ENCODE data around the gene HOPX.
"Not testable (repeated sequence)": the region's sequence is repeated elsewhere in the genome, so short reads cannot be mapped to it uniquely, and the experiment has no call there.

Gene HOPX

DNA sequence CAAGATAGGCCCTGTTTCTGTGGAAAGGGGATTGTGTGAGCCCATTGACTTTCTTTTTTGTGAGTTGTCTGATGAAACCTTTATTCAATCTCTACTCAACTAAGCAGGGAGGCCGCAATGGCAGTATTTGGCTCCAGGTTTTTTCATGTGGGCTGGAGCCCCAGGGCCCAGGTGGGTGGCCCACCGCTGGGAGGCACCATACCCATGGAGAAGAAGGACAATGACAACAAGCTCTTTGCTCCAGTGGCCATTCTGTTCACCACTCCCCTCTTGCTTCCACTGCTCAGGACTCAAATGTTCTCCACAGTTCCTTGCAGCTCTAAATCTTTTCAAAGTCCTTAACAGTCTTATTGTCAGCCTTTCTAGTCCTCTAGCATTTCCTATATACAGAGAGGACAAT lies 54.1 kb downstream of the HOPX start:
- no peak for DNase-seq (ENCODE audit: low spot score)

- no peak for DNase-seq (ENCODE audit: low spot score)
These were observed 54.7 kb downstream of the HOPX start for GRCh38 chr4:56626420-56626819.

GRCh38 chr4:56622176-56622575 lies 58.9 kb downstream of the HOPX start:
- no peak for DNase-seq (ENCODE audit: low spot score)

GRCh38 chr4:56619816-56620215 lies 61.3 kb downstream of the HOPX start:
- no peak for DNase-seq (ENCODE audit: low spot score)

- no peak for DNase-seq (ENCODE audit: low spot score)
These were observed 61.9 kb downstream of the HOPX start for GRCh38 chr4:56619160-56619559.

GRCh38 chr4:56618734-56619133 lies 62.4 kb downstream of the HOPX start:
- DNase-seq (ENCODE audit: low spot score): no peak

GRCh38 chr4:56613101-56613862 lies 67.8 kb downstream of the HOPX start:
- no peak for DNase-seq (ENCODE audit: low spot score)

DNA sequence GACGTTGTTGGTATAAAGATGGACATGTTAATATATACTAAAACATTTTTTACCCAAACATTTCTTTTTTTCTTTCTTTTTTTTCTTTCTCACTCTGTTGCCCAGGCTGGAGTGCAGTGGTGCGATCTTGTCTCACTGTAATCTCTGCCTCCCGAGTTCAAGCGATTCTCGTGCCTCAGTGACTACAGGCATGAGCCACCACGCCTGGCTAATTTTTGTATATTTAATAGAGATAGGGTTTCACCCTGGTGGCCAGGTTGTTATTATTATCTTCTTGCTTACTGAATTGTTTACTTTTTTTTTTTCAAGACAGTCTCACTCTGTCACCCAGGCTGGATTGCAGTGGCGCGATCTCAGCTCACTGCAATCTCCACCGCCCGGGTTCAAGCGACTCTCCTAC lies 68.8 kb downstream of the HOPX start:
- no peak for DNase-seq (ENCODE audit: low spot score)

DNA sequence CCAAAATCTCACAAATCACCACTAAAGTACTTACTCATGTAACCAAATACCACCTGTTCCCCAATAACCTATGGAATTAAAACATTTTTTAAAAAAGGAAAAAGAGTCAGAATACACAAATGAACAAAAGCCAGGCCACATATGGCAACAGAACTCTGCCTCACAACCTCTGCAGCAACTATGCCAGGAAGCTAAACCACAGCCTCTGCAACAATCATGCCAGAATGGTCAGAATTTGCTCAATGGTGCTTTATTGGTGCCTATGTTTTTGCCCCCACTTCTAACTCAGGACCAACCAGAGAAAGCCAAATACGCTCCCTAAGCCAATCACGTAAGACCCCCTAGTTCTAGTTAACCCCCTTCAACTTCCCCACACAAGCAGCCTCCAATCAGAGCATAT lies 69.6 kb downstream of the HOPX start:
- no peak for DNase-seq (ENCODE audit: low spot score)

DNA sequence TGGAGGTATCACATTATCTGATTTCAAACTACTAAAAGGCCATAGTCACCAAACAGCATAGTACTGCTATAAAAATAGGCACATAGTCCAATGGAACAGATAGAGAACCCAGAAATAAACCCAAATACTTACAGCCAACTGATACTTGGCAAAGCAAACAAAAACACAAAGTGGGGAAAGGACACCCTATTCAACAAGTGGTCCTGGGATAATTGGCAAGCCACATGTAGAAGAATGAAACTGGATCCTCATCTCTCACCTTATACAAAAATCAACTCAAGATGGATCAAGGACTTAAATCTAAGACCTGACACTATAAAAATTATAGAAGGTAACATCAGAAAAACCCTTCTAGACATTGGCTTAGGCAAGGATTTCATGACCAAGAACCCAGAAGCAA lies 70.9 kb downstream of the HOPX start:
- not testable (repeated sequence) for DNase-seq (ENCODE audit: low spot score)

DNA sequence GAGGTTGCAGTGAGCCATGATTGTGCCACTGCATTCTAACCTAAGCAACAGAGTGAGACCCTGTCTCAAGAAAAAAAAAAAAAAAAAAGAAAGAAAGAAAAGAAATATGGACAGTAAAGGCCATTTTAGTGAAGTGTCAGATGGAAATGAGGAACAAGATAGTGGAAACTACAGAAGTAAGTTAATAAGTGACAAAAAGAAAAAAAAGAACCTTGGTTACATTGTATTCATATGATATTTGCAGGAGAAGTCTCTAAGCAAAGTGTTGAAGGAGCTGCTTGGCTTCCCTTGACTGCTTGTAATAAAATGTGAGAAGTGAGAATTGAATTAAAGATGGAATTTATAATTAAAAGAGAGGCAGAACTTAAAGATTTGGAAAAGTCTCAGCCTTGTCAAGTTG lies 73.2 kb downstream of the HOPX start:
- DNase-seq (ENCODE audit: low spot score): no peak

DNA sequence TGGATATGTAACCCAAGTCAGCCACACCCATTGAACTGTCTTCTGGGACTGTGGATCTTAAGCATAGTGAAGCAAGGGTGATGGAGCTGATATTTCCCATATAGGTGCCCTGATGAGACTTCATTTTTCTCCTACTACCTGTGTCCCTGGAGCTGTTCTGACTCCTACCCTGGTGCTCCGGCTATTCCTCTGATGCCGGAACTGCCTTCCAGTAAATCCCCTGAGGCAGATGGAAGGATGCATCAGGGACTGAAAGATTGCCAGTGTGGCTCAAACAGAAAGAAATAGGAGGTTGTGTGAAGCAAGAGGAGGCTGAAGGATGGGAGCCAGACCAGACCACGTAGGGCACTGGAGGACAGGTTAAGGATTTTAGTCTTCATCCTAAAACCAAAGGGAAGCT lies 74.7 kb downstream of the HOPX start:
- DNase-seq (ENCODE audit: low spot score): no peak

- DNase-seq (ENCODE audit: low spot score): not testable (repeated sequence)
These were observed 75.6 kb downstream of the HOPX start for GRCh38 chr4:56605464-56605863.

DNA sequence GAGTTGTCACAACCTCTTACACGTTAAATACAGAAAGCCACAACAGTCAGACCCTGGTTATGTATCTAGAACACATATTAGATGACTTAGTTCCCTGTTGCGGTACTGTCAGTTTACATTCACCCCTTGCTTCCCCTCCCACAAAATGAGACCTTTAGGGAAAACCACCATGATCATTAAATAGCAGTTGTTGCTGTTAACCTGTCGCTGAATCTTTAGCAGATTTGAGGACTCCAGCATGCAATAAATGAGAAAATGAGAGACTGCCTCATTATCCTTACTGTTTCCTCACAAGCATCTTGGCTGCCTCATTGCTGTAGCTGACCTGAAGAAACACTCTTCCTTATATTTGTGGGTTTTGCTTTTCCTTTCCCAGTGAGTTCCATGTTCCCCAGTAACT lies 77.8 kb downstream of the HOPX start:
- DNase-seq (ENCODE audit: low spot score): no peak
